Activated CD4-positive, alpha-beta memory T cell treated with anti-CD3 and anti-CD28 coated beads for 36 hours (primary cell): Measurements from ENCODE around the gene REEP1. TPM values are rescaled to one million over a fixed set of nuclear protein-coding genes. Genes with fewer than 3 reads are reported as not detected.

Source experiments
- CTCF ChIA-PET: fragments of 350-600 bp; sonication (Branson Sonifier 250); formaldehyde crosslinking; loops from one replicate; lab custom pipeline; 2021; ENCODE audit warnings: antibody characterized with exemption, inconsistent platforms; lab: Charles Lee
- POLR2A ChIA-PET: fragments of 350-600 bp; sonication (Branson Sonifier 250); formaldehyde crosslinking; loops from one replicate; lab custom pipeline; 2021; ENCODE audit warnings: antibody characterized with exemption; lab: Charles Lee
- DNase-seq: peaks from one replicate; pipeline ENCODE4 v3.0.0-alpha.2; 2020
- H3K27ac Mint-ChIP-seq: one replicate; pipeline ENCODE4 v1.8.0; 2021; ENCODE audit warnings: mixed read lengths
- H3K27me3 Mint-ChIP-seq: one replicate; pipeline ENCODE4 v1.8.0; 2021; ENCODE audit warnings: mixed read lengths
- H3K36me3 Mint-ChIP-seq: one replicate; pipeline ENCODE4 v1.8.0; 2021; ENCODE audit warnings: mixed read lengths
- H3K4me1 Mint-ChIP-seq: one replicate; pipeline ENCODE4 v1.8.0; 2021; ENCODE audit warnings: low read depth, mixed read lengths
- H3K4me3 Mint-ChIP-seq: one replicate; pipeline ENCODE4 v1.8.0; 2021; ENCODE audit warnings: mild to moderate bottlenecking, mixed read lengths
- H3K9me3 Mint-ChIP-seq: one replicate; pipeline ENCODE4 v1.8.0; 2021; ENCODE audit warnings: mixed read lengths
- intact Hi-C: fragments of 100-400 bp; cut with micrococcal nuclease; formaldehyde crosslinking; loops from one replicate; pipeline ENCODE4 v1.15.1; 2023
- microRNA-seq: library from miRNA; unstranded; fragments of <30 nt; microRNA quantifications from one replicate; pipeline ENCODE4 v1.2.0, GENCODE V29; 2022; ENCODE audit warnings: borderline number of aligned reads, borderline microRNAs expressed, borderline replicate concordance
- total RNA-seq, 2 experiments: library from RNA; stranded (reverse); gene quantifications; one replicate each; pipeline ENCODE4 v1.2.3, GENCODE V29; 2021

The REEP1 gene
- total RNA-seq, 2 experiments from 2014 or later, result 0.07 to 0.15 TPM

- Mint-ChIP-seq H3K9me3 (no peaks in the 10 kb centered on the region), H3K27ac (no peak overlapping the region), H3K27me3 (no peaks in the 10 kb centered on the region), H3K4me3 (no peak overlapping the region), H3K4me1 (peaks cover 10% of the 10 kb centered on the region), H3K36me3 (peaks cover 48% of the 10 kb centered on the region)
- intact Hi-C loops, result no loop called here
- DNase-seq, result no peak
- ChIA-PET CTCF (no interaction called here), POLR2A (no interaction called here)
These were observed 166.1 kb downstream of the REEP1 start for GRCh38 chr2:86171295-86171694.

GRCh38 chr2:86170449-86170848 lies 167.0 kb downstream of the REEP1 start:
- Mint-ChIP-seq H3K27me3 (no peaks in the 10 kb centered on the region), H3K36me3 (peaks cover 43% of the 10 kb centered on the region), H3K9me3 (no peaks in the 10 kb centered on the region), H3K27ac (no peak overlapping the region), H3K4me3 (no peak overlapping the region), H3K4me1 (peaks cover 6% of the 10 kb centered on the region)
- no peak for DNase-seq
- ChIA-PET CTCF (interaction anchor here (1.0 kb wide), 1 partner anchor 24 kb away, joined by 3 read pairs; no protein-coding TSS in a partner anchor), POLR2A (no interaction called here)
- intact Hi-C loops, result no loop called here

Small RNA genes within 50 kb of the gene (microRNA-seq; reads per million reads assigned to microRNA genes)
- 1.2 reads per million for gene MIR4779

Other genes with a start within 250 kb of the REEP1 start
- 10 to 100 TPM; 27.2 to 33.8 TPM for gene POLR1A, start 231.7 kb downstream of the REEP1 start, total RNA-seq
- 100 to 1,000 TPM; 172 to 175 TPM for gene PTCD3, start 231.4 kb downstream of the REEP1 start, total RNA-seq
- 100 to 1,000 TPM; 170 to 172 TPM for gene IMMT, start 142.2 kb downstream of the REEP1 start, total RNA-seq
- gene MRPL35, start 138.2 kb downstream of the REEP1 start, total RNA-seq, result 10 to 100 TPM; 68.6 to 72.4 TPM
- gene KDM3A, start 103.7 kb upstream of the REEP1 start, total RNA-seq, result 10 to 100 TPM; 55.6 to 64.9 TPM
- gene CHMP3, start 225.8 kb upstream of the REEP1 start, total RNA-seq, result 10 to 100 TPM; 36.5 to 38.6 TPM